K562 (cell line): ENCODE data around the gene PDZD2. TPM values are rescaled to one million over a fixed set of nuclear protein-coding genes. Genes with fewer than 3 reads are reported as not detected.

Experiments
- ATAC-seq: fragments of 200-7000 bp; cut with Tn5 transposase; 3 replicates; pipeline ENCODE4 v1.9.1; 2020; ENCODE audit warnings: moderate library complexity
- BruUV-seq: library from RNA; stranded (reverse); fragments of 400-500 nt; replicated peaks from 2 replicates; lab custom pipeline; 2021; lab: Mats Ljungman, UMichigan
- CTCF ChIA-PET: fragments of 300-600 bp; formaldehyde crosslinking; extraction: SDS; loops from one replicate; lab custom pipeline; 2021; ENCODE audit warnings: low intra/inter-chr PET ratio; lab: Yijun Ruan, JAX
- POLR2A ChIA-PET: fragments of 300-600, 350-650 bp; sonication (Branson Sonifier 250); formaldehyde crosslinking; extraction: SDS; loops from one replicate; lab custom pipeline; 2021; ENCODE audit warnings: antibody characterized with exemption, inconsistent platforms; lab: Yijun Ruan, JAX
- DNase-seq, 4 experiments: peaks; one replicate each; pipeline versions ENCODE4 v3.0.0 to v3.0.0-alpha.2; 2011 to 2018; ENCODE audit warnings: low spot score in 3 of 4, mixed read lengths in 3 of 4; ENCODE audit errors: extremely low read depth in 1 of 4
- FAIRE-seq: peaks from 2 replicates; lab custom pipeline; 2011; peaks lifted over from hg19 to GRCh38; lab: Jason Lieb, UNC
- H2AFZ ChIP-seq: 2 replicates; pipeline ENCODE4 v1.6.0; 2011; ENCODE audit warnings: low read depth, low read length, control low read depth, inconsistent platforms
- H3K27ac ChIP-seq: fragments of 200-600 bp; 3 replicates; pipeline ENCODE4 v1.8.0; 2011; ENCODE audit warnings: low read depth, mild to moderate bottlenecking, control low read depth, inconsistent platforms, low read length, moderate library complexity, mixed read lengths; ENCODE audit errors: extremely low read depth
- H3K27me3 ChIP-seq, 2 experiments: fragments of 300-600 bp in 1 of 2; 2 replicates in 1 of 2; 3 replicates in 1 of 2; pipeline versions ENCODE4 v1.6.0 to v1.8.0; 2011; ENCODE audit warnings: inconsistent platforms in 2 of 2, low read length in 2 of 2, mild to moderate bottlenecking in 1 of 2, mixed read lengths in 1 of 2, moderate library complexity in 1 of 2; ENCODE audit not compliant: control insufficient read depth in 2 of 2, insufficient read depth in 2 of 2
- H3K36me3 ChIP-seq: fragments of 300-600 bp; 3 replicates; pipeline ENCODE4 v1.8.0; 2011; ENCODE audit warnings: mild to moderate bottlenecking, low read length, inconsistent platforms; ENCODE audit not compliant: control insufficient read depth, insufficient read depth
- H3K4me1 ChIP-seq, 2 experiments: fragments of 200-600 bp in 1 of 2; replicated peaks in 1 of 2; 2 replicates in 1 of 2; 3 replicates in 1 of 2; pipeline versions ENCODE4 v1.5.1 to v1.8.0; 2011; ENCODE audit warnings: inconsistent platforms in 2 of 2, low read length in 2 of 2, mild to moderate bottlenecking in 1 of 2, mixed read lengths in 1 of 2, moderate library complexity in 1 of 2; ENCODE audit not compliant: control insufficient read depth in 2 of 2, insufficient read depth in 2 of 2
- H3K4me2 ChIP-seq: 2 replicates; pipeline ENCODE4 v1.6.1; 2011; ENCODE audit warnings: low read length, control low read depth, inconsistent platforms, mixed read lengths; ENCODE audit not compliant: insufficient read depth
- H3K4me3 ChIP-seq: fragments of 200-600 bp; sonication (generic), shearing (Covaris generic); 2 replicates; pipeline ENCODE4 v1.5.1; 2016; ENCODE audit warnings: control low read depth, inconsistent platforms
- H3K79me2 ChIP-seq: fragments of 200-600 bp; 3 replicates; pipeline ENCODE4 v1.8.0; 2011; ENCODE audit warnings: low read length, inconsistent platforms; ENCODE audit not compliant: control insufficient read depth, insufficient read depth
- H3K9ac ChIP-seq, 2 experiments: 2 replicates each; pipeline versions ENCODE4 v1.6.0 to v1.6.1; 2011; ENCODE audit warnings: low read depth in 2 of 2, low read length in 2 of 2, control low read depth in 1 of 2, inconsistent platforms in 1 of 2, mild to moderate bottlenecking in 1 of 2, mixed read lengths in 1 of 2; ENCODE audit not compliant: insufficient read depth in 1 of 2
- H3K9me1 ChIP-seq: one replicate; pipeline ENCODE4 v1.6.0; 2011; ENCODE audit warnings: inconsistent platforms, mild to moderate bottlenecking, low read length, moderate library complexity; ENCODE audit not compliant: control insufficient read depth, insufficient read depth
- H3K9me3 ChIP-seq: replicated peaks from 2 replicates; pipeline ENCODE4 v1.5.1; 2011; ENCODE audit warnings: low read depth, low read length, inconsistent platforms; ENCODE audit not compliant: control insufficient read depth, insufficient read depth
- H4K20me1 ChIP-seq: replicated peaks from 2 replicates; pipeline ENCODE4 v1.6.1; 2011; ENCODE audit warnings: low read length, inconsistent platforms, mixed read lengths; ENCODE audit not compliant: control insufficient read depth, insufficient read depth
- GTF2A2 ChIP-seq: IDR thresholded peaks from 2 replicates; pipeline ENCODE4 v1.6.1; 2016; ENCODE audit warnings: mild to moderate bottlenecking, missing genetic modification characterization, missing compliant biosample characterization
- HMGXB4 ChIP-seq: sonication (generic); formaldehyde crosslinking; IDR thresholded peaks from 2 replicates; pipeline ENCODE4 v1.8.1; 2023; ENCODE audit warnings: mild to moderate bottlenecking, missing genetic modification reagents
- MAZ ChIP-seq, 2 experiments: fragments of 450-650 bp in 1 of 2; sonication (generic) in 1 of 2; formaldehyde crosslinking; IDR thresholded peaks in 1 of 2; conservative IDR thresholded peaks in 1 of 2; 2 replicates each; pipeline versions ENCODE4 v1.4.0 to v1.5.0; 2020; ENCODE audit warnings: mild to moderate bottlenecking in 1 of 2, missing genetic modification reagents in 1 of 2
- ZBTB40 ChIP-seq, 2 experiments: fragments of 450-650 bp in 1 of 2; sonication (generic) in 1 of 2; formaldehyde crosslinking in 1 of 2; IDR thresholded peaks; 2 replicates each; pipeline versions ENCODE4 v1.7.1 to v1.9.0; 2016 to 2022; ENCODE audit warnings: inconsistent platforms in 1 of 2, mild to moderate bottlenecking in 1 of 2, missing genetic modification reagents in 1 of 2
- ZNF24 ChIP-seq: fragments of 450-650 bp; IDR thresholded peaks from 2 replicates; pipeline ENCODE4 v1.6.1; 2016
- WGBS: fragments of 100-300 bp; shearing (Covaris generic); methylation state at CpG from one replicate; pipeline ENCODE4 v1.1.6; 2016; ENCODE audit warnings: low coverage, mixed read lengths; ENCODE audit not compliant: insufficient coverage; ENCODE audit errors: missing lambda C conversion rate; 5-methylcytosine and 5-hydroxymethylcytosine counted together
- in situ Hi-C: fragments of 300-500 bp; cut with MboI; formaldehyde crosslinking; loops from 4 replicates; pipeline ENCODE4 v1.15.0; 2018; ENCODE audit warnings: inconsistent platforms, mixed read lengths
- intact Hi-C: fragments of 100-400 bp; cut with micrococcal nuclease; formaldehyde crosslinking; loops from 2 replicates; pipeline ENCODE4 v1.14.2; 2022
- polyA plus RNA-seq, 8 experiments: library from polyadenylated mRNA; depleted of rRNA in 4 of 8; stranded (reverse) in 5 of 8; unstranded in 3 of 8; fragments of >200 nt; fragmentation: Nextera tagmentation in 2 of 8; fragmentation: Illumina TruSeq in 1 of 8; extraction: Ambion mirVana in 2 of 8; extraction: Trizol in 1 of 8; gene quantifications; 2 replicates each; pipeline versions ENCODE4 v1.2.1 to v1.2.3, GENCODE V29; 2011 to 2014; ENCODE audit warnings: inconsistent platforms in 1 of 8, missing spikeins in 1 of 8
- total RNA-seq, 7 experiments: library from RNA; depleted of rRNA in 6 of 7; stranded (reverse); fragments of >200 nt in 6 of 7; fragmentation: Illumina TruSeq in 2 of 7; extraction: Trizol in 2 of 7; gene quantifications; 2 replicates each; pipeline versions ENCODE4 v1.2.1 to v1.2.3, GENCODE V29; 2011 to 2021; ENCODE audit warnings: low replicate concordance in 1 of 7
- TF ChIP-seq, protein P1 (sequence below): fragments of 450-650 bp; conservative IDR thresholded peaks from 2 replicates; pipeline ENCODE4 v1.6.1; 2016; ENCODE audit warnings: missing genetic modification characterization, low read depth, mild to moderate bottlenecking, control low read depth, missing compliant biosample characterization

Gene PDZD2
- total and polyA plus RNA-seq, 9 of the 15 experiments (the other 6 are each of a cell fraction or from before 2014, with no cell fraction given): 0.02 to 0.08 (median 0.04) TPM; not detected in 6

DNA sequence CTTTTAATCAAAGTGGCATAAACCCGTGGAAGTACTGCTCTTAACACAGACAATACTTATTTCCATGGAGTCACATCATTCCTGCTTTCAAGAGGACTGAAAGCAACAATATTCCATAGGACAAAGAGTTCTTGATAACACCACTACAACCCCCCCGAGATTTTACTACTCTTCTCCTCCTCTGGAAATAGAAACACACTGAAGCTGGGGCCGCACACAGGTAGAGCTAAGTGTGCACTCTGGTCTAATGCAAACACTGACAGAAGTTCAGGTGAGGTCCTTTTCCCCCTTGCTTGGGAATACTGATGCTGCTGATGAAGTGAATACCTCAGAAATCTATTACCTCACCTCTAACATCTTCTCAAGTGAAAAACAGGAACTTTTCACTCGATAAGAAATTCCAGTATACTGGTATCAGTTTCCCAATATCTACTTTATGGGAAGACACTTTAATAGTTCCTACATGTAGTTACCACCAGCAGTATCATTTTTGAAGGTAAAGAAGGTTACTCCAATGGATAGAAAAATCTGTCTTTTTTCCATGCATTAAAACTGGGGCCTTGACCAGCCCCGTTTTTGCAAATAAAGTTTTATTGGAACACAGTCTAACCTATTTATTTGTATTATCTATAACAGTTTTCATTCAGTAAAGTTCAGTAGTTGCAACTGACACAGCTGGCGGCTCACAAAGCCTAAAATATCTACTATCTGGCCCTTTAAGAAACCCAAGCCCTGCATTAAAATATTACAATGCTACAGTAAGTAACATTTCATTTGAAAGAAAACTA, 485.2 kb downstream of the PDZD2 start:
- Histone ChIP-seq H3K27me3 (no peaks in the 10 kb centered on the region), H4K20me1 (no peaks in the 10 kb centered on the region), H3K9ac (no peak overlapping the region), H3K36me3 (peaks cover 87% of the 10 kb centered on the region), H2AFZ (no peak overlapping the region), H3K9me3 (no peaks in the 10 kb centered on the region), H3K27ac (no peak overlapping the region), H3K4me1 (no peaks in the 10 kb centered on the region), H3K79me2 (peaks cover 46% of the 10 kb centered on the region), H3K4me2 (no peak overlapping the region)
- DNase-seq (no peak), FAIRE-seq (no peak)
- in situ Hi-C loops: no loop called here
- WGBS: 83% methylated on average over 6 of the region's 6 CpGs
- TF ChIP-seq, protein P1, sequence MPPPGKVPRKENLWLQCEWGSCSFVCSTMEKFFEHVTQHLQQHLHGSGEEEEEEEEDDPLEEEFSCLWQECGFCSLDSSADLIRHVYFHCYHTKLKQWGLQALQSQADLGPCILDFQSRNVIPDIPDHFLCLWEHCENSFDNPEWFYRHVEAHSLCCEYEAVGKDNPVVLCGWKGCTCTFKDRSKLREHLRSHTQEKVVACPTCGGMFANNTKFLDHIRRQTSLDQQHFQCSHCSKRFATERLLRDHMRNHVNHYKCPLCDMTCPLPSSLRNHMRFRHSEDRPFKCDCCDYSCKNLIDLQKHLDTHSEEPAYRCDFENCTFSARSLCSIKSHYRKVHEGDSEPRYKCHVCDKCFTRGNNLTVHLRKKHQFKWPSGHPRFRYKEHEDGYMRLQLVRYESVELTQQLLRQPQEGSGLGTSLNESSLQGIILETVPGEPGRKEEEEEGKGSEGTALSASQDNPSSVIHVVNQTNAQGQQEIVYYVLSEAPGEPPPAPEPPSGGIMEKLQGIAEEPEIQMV: no peak
- TF ChIP-seq MAZ (CRISPR knock-in tag; conservative IDR thresholded peaks at IDR 0.05 in 1 of 2, IDR thresholded peaks at IDR 0.05 in 1 of 2) (no peak), ZBTB40 (IDR thresholded peaks at IDR 0.05) (peak; percentile 90), ZBTB40 (CRISPR knock-in tag; IDR thresholded peaks at IDR 0.05) (no peak), ZNF24 (no peak), HMGXB4 (CRISPR knock-in tag) (no peak), GTF2A2 (tag) (no peak)
- TF ChIP-seq, all 486 proteins: peak for 1
- ChIA-PET CTCF (no interaction called here), POLR2A (interaction anchor here (1.4 kb wide), 1 partner anchor 16 kb away, joined by 3 read pairs; no protein-coding TSS in a partner anchor)
- ATAC-seq: no peak
- H3K4me3 ChIP-seq: no peak overlapping the region
- intact Hi-C loops: no loop called here
- no TSS peak for BruUV-seq
- no peaks in the 10 kb centered on the region for H3K9me1 ChIP-seq
